22Rv1 (cell line): ENCODE measurements around the gene RFX3.

Experiments used
- H3K27ac ChIP-seq: fragments of 450-650 bp; 2 replicates; pipeline ENCODE4 v1.5.1; 2017
- ZFX ChIP-seq: fragments of 450-650 bp; IDR thresholded peaks from 2 replicates; pipeline ENCODE4 v1.6.1; 2017; ENCODE audit warnings: antibody characterized with exemption, borderline replicate concordance
- TF ChIP-seq, protein P1 (sequence below): fragments of 450-650 bp; IDR thresholded peaks from 2 replicates; pipeline ENCODE4 v1.5.1; 2017; ENCODE audit warnings: mild to moderate bottlenecking

Gene RFX3

DNA sequence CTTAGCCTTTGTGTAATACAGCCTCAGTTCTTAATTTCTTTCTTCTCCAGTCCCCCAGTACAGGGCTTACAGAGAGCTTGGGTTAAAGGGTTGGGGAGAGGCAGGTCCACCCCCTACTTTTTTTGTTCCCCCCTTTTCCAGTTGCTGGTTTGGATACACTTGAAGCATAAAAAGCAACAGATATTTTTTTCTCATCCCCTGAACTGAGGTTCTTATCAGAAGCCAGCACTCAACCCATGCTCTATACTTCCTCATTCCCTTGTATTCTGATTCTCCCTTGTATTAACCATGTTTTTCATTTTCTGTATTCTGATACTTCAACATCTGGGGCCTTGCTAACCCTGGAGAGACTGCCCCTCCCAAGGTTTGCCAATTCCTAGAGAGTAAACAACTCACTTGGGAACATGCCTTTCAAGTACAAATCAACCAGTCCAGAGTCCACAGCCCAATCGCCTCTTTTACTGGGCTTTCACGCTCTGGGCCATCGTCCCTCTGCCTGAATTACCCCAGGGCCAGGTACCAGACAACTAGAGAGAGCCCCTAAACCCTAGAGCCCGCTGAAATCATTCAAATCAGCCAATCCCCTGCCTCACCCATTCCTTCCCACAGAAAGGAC is 348.5 kb downstream of the RFX3 start:
- no peak overlapping the region for H3K27ac ChIP-seq
- TF ChIP-seq, protein P1, sequence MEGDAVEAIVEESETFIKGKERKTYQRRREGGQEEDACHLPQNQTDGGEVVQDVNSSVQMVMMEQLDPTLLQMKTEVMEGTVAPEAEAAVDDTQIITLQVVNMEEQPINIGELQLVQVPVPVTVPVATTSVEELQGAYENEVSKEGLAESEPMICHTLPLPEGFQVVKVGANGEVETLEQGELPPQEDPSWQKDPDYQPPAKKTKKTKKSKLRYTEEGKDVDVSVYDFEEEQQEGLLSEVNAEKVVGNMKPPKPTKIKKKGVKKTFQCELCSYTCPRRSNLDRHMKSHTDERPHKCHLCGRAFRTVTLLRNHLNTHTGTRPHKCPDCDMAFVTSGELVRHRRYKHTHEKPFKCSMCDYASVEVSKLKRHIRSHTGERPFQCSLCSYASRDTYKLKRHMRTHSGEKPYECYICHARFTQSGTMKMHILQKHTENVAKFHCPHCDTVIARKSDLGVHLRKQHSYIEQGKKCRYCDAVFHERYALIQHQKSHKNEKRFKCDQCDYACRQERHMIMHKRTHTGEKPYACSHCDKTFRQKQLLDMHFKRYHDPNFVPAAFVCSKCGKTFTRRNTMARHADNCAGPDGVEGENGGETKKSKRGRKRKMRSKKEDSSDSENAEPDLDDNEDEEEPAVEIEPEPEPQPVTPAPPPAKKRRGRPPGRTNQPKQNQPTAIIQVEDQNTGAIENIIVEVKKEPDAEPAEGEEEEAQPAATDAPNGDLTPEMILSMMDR: no peak
- no peak for TF ChIP-seq ZFX

DNA sequence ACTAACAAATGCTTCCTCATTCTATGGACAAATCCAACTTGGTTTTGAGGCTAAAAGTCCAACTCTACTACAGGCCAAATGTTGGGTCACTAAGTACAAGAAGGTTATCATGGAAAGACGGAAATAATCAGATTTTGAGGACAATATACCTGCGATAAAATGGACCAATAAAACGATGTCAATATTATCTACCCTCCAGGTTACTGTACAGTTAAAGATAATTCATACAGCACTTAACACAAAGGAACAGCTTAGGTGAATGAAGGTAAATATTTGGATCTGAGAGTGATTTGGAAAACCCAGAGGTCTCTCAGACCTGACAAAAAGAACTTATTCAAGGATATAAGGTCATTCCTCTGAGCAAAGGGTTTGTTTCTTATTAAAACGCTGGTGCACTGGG is 352.4 kb downstream of the RFX3 start:
- H3K27ac ChIP-seq: no peak overlapping the region
- no peak for TF ChIP-seq ZFX
- TF ChIP-seq, protein P1: no peak

DNA sequence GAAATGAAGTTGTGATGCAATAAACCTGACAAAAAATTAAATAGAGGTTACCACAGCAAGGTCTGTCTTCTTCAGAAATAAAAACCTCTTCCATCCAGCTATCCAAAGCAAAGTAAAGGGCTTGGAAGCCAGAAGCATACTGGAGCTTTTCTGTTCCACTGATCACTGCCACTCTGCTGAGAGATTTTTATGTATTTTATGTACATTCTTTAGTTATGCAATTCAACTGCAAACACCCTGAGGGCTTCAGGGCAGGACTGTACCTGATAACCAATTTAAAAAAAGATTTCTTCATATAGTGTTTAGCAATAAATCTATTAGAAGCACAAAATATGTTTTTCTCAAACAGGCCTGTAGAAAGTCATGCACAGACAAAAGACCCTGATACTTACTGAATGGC is 355.0 kb downstream of the RFX3 start:
- no peak overlapping the region for H3K27ac ChIP-seq
- TF ChIP-seq ZFX: no peak
- TF ChIP-seq, protein P1: no peak
